Adrenal gland (tissue), 12 donors: ENCODE measurements around the gene TFPI. TPM values are rescaled to one million over a fixed set of nuclear protein-coding genes. Genes with fewer than 3 reads are reported as not detected.

Experiments
- DNase-seq, 7 donors: peaks; one replicate each; pipeline ENCODE4 v3.0.0-alpha.2; 2019 to 2020
- H3K27ac ChIP-seq, 5 donors: fragments of 200-600 bp; sonication (generic) in 4 of 5; 1 replicate in 3 of 5; 2 replicates in 2 of 5; pipeline versions ENCODE4 v1.5.1 to v1.8.0; 2016 to 2020; ENCODE audit warnings: mild to moderate bottlenecking in 1 of 5
- H3K27me3 ChIP-seq: fragments of 200-600 bp; 2 replicates; pipeline ENCODE4 v1.8.0; 2021
- H3K36me3 ChIP-seq, 2 donors: fragments of 200-600 bp; replicated peaks in 1 of 2; 1 replicate in 1 of 2; 2 replicates in 1 of 2; pipeline versions ENCODE4 v1.5.1 to v1.8.0; 2018 to 2022
- H3K4me1 ChIP-seq, 2 donors: fragments of 200-600 bp; replicated peaks in 1 of 2; 1 replicate in 1 of 2; 2 replicates in 1 of 2; pipeline versions ENCODE4 v1.5.1 to v1.8.0; 2018 to 2021
- H3K4me3 ChIP-seq, 4 donors: fragments of 200-600 bp; sonication (generic) in 3 of 4; one replicate each; pipeline ENCODE4 v1.5.1; 2016 to 2018
- H3K9me3 ChIP-seq, 3 donors: fragments of 200-600 bp; sonication (generic) in 1 of 3; replicated peaks in 1 of 3; 1 replicate in 2 of 3; 2 replicates in 1 of 3; pipeline versions ENCODE4 v1.5.1 to v1.8.0; 2016 to 2021
- CTCF ChIP-seq, 6 experiments: fragments of 450-650 bp in 4 of 6; fragments of 200-600 bp in 2 of 6; sonication (generic) in 1 of 6; IDR thresholded peaks; 1 replicate in 5 of 6; 2 replicates in 1 of 6; pipeline versions ENCODE4 v1.5.1 to v1.8.0; 2016 to 2021; ENCODE audit warnings: antibody characterized with exemption in 6 of 6, mild to moderate bottlenecking in 2 of 6, moderate library complexity in 1 of 6
- POLR2A ChIP-seq, 2 donors: fragments of 450-650 bp; IDR thresholded peaks; one replicate each; pipeline ENCODE4 v1.6.1; 2017; ENCODE audit warnings: antibody characterized with exemption in 2 of 2, mild to moderate bottlenecking in 2 of 2, moderate library complexity in 1 of 2
- WGBS, 4 donors: extraction: QIAGEN DNeasy Blood & Tissue Kit in 2 of 4; methylation state at CpG; one replicate each; pipeline versions ENCODE4 v1.1.5 to v1.1.7; 2013 to 2017; 5-methylcytosine and 5-hydroxymethylcytosine counted together
- intact Hi-C, 2 donors: fragments of 100-400 bp; cut with DNase I; formaldehyde crosslinking; loops; one replicate each; pipeline versions ENCODE4 v1.14.1 to v1.15.0; 2022 to 2023
- polyA plus RNA-seq, 3 donors: library from polyadenylated mRNA; stranded (reverse); fragments of 200-250 nt in 2 of 3; fragments of 350-450 nt in 1 of 3; fragmentation: Illumina TruSeq in 1 of 3; extraction: RNeasy Lipid Tissue Mini Kit (QIAGEN cat#74804) in 1 of 3; gene quantifications; one replicate each; pipeline ENCODE4 v1.2.3, GENCODE V29; 2013 to 2014
- total RNA-seq, 9 donors: library from RNA; depleted of rRNA in 4 of 9; stranded (reverse); fragments of >200 nt in 4 of 9; fragments of 120-200 nt in 1 of 9; fragmentation: NEBNext Ultra II Directional in 1 of 9; extraction: Animal tissue kit (Norgen Biotek cat#: 25700) in 1 of 9; gene quantifications; one replicate each; pipeline versions ENCODE4 v1.1.0 to v1.2.4, GENCODE V29; 2013 to 2023
- donor health status: healthy with polysubstance abuse.
- donor health status: Bipolar disorder and iron deficiency.
- donor health status: DM: yes; HTN: yes; CAD: no.
- donor health status: DM: no; HTN: no; CAD: no.
- donor health status: DM: no; HTN: no; CAD: no.
- donor health status: DM: yes; HTN: yes; CAD: no.

Gene TFPI
- total and polyA plus RNA-seq, 12 donors: 19.7 to 104 (median 33.9) TPM

GRCh38 chr2:187447336-187447735 is 106.9 kb downstream of the TFPI start:
- DNase-seq: no peak
- TF ChIP-seq CTCF (IDR thresholded peaks at IDR 0.05) (no peak), POLR2A (IDR thresholded peaks at IDR 0.05) (no peak)
- intact Hi-C loops: no loop called here

GRCh38 chr2:187446711-187447110 is 107.5 kb downstream of the TFPI start:
- Histone ChIP-seq H3K9me3 (peaks cover 0 to 5% (median 0%) of the 10 kb centered on the region in 3 donors), H3K4me1 (no peaks in the 10 kb centered on the region), H3K27me3 (no peaks in the 10 kb centered on the region), H3K4me3 (peak overlapping the region in 1 of 4 donors; percentile 35), H3K36me3 (no peaks in the 10 kb centered on the region), H3K27ac (no peak overlapping the region)
- DNase-seq: no peak
- intact Hi-C loops: no loop called here
- TF ChIP-seq POLR2A (IDR thresholded peaks at IDR 0.05): no peak
- TF ChIP-seq CTCF (IDR thresholded peaks at IDR 0.05): no peak
- 54 to 70% (median 63%) methylated on average over 1 of the region's 1 CpG for WGBS, 4 donors

More at GRCh38 chr2:187447336-187447735, 106.9 kb downstream of the TFPI start:
- Histone ChIP-seq H3K27ac (peak overlapping the region in 1 of 5 donors; percentile 24), H3K27me3 (no peaks in the 10 kb centered on the region), H3K4me1 (no peaks in the 10 kb centered on the region), H3K36me3 (no peaks in the 10 kb centered on the region), H3K9me3 (peaks cover 0 to 5% (median 0%) of the 10 kb centered on the region in 3 donors), H3K4me3 (peak overlapping the region in 1 of 4 donors; percentile 35)
- 31 to 54% (median 39%) methylated on average over 3 of the region's 3 CpGs for WGBS, 4 donors

- Histone ChIP-seq H3K9me3 (peaks cover 0 to 5% (median 0%) of the 10 kb centered on the region in 3 donors), H3K27ac (no peak overlapping the region), H3K4me3 (peak overlapping the region in 1 of 4 donors; percentile 25), H3K27me3 (no peaks in the 10 kb centered on the region), H3K36me3 (no peaks in the 10 kb centered on the region), H3K4me1 (no peaks in the 10 kb centered on the region)
- TF ChIP-seq CTCF (IDR thresholded peaks at IDR 0.05) (no peak), POLR2A (IDR thresholded peaks at IDR 0.05) (no peak)
- intact Hi-C loops: no loop called here
- no peak for DNase-seq
- WGBS, 4 donors: 65 to 82% (median 75%) methylated on average over 6 of the region's 6 CpGs
Measured at GRCh38 chr2:187445051-187445450, 109.2 kb downstream of the TFPI start.

GRCh38 chr2:187442778-187443177 is 111.5 kb downstream of the TFPI start:
- intact Hi-C loops: no loop called here
- Histone ChIP-seq H3K4me3 (no peak overlapping the region), H3K36me3 (no peaks in the 10 kb centered on the region), H3K27ac (no peak overlapping the region), H3K4me1 (no peaks in the 10 kb centered on the region), H3K27me3 (no peaks in the 10 kb centered on the region), H3K9me3 (peaks cover 0 to 5% (median 0%) of the 10 kb centered on the region in 3 donors)
- WGBS, 4 donors: 41 to 72% (median 54%) methylated on average over 2 of the region's 2 CpGs
- TF ChIP-seq CTCF (IDR thresholded peaks at IDR 0.05) (no peak), POLR2A (IDR thresholded peaks at IDR 0.05) (no peak)
- no peak for DNase-seq
